A549 (cell line): ENCODE measurements around the gene CELF2.

Experiments used
- EP300 ChIP-seq, 2 experiments: fragments of >200 bp; sonication (Bioruptor Twin); formaldehyde crosslinking; IDR thresholded peaks; 2 replicates in 1 of 2; 3 replicates in 1 of 2; pipeline ENCODE4 v1.6.1; 2016 to 2017
- JUN ChIP-seq, 2 experiments: fragments of >200 bp; sonication (Bioruptor Twin); formaldehyde crosslinking; IDR thresholded peaks; 2 replicates in 1 of 2; 3 replicates in 1 of 2; pipeline ENCODE4 v1.6.1; 2016 to 2017
- MYC ChIP-seq: IDR thresholded peaks from 2 replicates; pipeline ENCODE4 v1.6.1; 2012; ENCODE audit warnings: mild to moderate bottlenecking, inconsistent platforms, low read length, improper control_type of control experiment, borderline replicate concordance
- POLR2A ChIP-seq: IDR thresholded peaks from 2 replicates; pipeline ENCODE4 v1.6.1; 2012; ENCODE audit warnings: mild to moderate bottlenecking, low read length
- TF ChIP-seq, protein P1 (sequence below): fragments of >200 bp; sonication (Bioruptor Twin); formaldehyde crosslinking; IDR thresholded peaks from 3 replicates; pipeline ENCODE4 v1.5.1; 2016
- TF ChIP-seq, protein P2 (sequence below): fragments of 200-600 bp; sonication (generic); IDR thresholded peaks from 2 replicates; pipeline ENCODE4 v1.6.1; 2016; ENCODE audit warnings: antibody characterized with exemption, mild to moderate bottlenecking, moderate library complexity

DNA sequence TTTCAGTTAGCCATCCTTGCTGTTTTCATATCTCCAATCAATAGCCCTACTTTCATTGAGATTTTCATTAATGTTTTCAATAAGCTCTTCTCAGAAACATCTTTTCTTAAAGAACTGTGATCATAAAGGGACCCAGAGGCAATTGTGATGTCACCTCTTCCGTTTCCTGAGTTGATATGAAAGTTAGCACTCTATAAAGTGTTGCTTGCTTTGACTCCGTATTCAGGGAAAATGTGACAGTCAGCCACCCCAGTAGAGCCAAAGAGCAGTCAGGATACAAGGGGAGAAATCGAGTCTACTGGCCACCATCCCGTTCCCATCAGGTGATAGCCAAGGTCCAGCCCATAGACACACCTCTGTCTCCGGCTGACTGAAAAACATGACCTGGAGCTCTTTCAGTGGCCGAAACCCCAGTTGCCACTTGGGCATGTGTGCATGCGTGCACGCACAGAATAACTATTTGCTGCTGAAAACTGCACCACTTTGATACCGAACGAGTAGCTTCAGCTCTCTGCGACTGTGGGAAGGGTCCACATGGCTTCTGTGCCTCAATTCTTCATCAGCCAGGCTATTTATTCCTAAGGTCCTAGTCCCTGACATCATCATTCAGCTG lies 302.4 kb downstream of the CELF2 start:
- TF ChIP-seq POLR2A (no peak), EP300 (IDR thresholded peaks at IDR 0.05) (no peak), MYC (no peak), JUN (IDR thresholded peaks at IDR 0.05) (no peak)
- TF ChIP-seq, protein P1, sequence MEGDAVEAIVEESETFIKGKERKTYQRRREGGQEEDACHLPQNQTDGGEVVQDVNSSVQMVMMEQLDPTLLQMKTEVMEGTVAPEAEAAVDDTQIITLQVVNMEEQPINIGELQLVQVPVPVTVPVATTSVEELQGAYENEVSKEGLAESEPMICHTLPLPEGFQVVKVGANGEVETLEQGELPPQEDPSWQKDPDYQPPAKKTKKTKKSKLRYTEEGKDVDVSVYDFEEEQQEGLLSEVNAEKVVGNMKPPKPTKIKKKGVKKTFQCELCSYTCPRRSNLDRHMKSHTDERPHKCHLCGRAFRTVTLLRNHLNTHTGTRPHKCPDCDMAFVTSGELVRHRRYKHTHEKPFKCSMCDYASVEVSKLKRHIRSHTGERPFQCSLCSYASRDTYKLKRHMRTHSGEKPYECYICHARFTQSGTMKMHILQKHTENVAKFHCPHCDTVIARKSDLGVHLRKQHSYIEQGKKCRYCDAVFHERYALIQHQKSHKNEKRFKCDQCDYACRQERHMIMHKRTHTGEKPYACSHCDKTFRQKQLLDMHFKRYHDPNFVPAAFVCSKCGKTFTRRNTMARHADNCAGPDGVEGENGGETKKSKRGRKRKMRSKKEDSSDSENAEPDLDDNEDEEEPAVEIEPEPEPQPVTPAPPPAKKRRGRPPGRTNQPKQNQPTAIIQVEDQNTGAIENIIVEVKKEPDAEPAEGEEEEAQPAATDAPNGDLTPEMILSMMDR: no peak
- TF ChIP-seq, protein P2, sequence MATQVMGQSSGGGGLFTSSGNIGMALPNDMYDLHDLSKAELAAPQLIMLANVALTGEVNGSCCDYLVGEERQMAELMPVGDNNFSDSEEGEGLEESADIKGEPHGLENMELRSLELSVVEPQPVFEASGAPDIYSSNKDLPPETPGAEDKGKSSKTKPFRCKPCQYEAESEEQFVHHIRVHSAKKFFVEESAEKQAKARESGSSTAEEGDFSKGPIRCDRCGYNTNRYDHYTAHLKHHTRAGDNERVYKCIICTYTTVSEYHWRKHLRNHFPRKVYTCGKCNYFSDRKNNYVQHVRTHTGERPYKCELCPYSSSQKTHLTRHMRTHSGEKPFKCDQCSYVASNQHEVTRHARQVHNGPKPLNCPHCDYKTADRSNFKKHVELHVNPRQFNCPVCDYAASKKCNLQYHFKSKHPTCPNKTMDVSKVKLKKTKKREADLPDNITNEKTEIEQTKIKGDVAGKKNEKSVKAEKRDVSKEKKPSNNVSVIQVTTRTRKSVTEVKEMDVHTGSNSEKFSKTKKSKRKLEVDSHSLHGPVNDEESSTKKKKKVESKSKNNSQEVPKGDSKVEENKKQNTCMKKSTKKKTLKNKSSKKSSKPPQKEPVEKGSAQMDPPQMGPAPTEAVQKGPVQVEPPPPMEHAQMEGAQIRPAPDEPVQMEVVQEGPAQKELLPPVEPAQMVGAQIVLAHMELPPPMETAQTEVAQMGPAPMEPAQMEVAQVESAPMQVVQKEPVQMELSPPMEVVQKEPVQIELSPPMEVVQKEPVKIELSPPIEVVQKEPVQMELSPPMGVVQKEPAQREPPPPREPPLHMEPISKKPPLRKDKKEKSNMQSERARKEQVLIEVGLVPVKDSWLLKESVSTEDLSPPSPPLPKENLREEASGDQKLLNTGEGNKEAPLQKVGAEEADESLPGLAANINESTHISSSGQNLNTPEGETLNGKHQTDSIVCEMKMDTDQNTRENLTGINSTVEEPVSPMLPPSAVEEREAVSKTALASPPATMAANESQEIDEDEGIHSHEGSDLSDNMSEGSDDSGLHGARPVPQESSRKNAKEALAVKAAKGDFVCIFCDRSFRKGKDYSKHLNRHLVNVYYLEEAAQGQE: no peak
